ENCODE data around the gene FAM199X.

DNA sequence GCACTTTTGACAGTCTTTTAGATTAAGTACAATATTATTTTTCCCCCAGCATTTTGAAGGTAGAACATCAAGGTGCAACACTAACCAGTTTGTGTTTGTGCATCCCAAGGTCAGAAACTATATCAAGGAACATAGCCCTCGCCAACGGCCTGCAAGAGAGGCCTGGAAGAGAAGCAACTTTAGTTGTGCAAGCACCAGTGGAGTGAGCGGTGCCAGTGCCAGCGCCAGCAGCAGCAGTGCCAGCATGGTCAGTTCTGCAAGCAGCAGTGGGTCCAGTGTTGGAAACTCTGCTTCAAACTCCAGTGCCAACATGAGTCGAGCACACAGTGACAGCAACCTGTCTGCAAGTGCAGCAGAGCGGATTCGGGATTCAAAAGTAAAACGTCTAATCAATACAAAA, 21.7 kb downstream of the FAM199X start:
- TF ChIP-seq POLR2AphosphoS5 (IDR thresholded peaks at IDR 0.05; ENCODE audit: low read depth, low read length) (no peak), POLR2A (IDR thresholded peaks at IDR 0.05; ENCODE audit: low read depth, low read length) (no peak), TAF1 (IDR thresholded peaks at IDR 0.05; ENCODE audit: borderline replicate concordance, low read depth, low read length) (no peak)

All from GM12892 (cell line).